MV-4-11 (cell line): ENCODE results near the gene CBR3.
"Not testable (repeated sequence)": the region's sequence is repeated elsewhere in the genome, so short reads cannot be mapped to it uniquely, and the experiment has no call there.

ENCODE experiments used
- DNase-seq: peaks from one replicate; lab custom pipeline; 2025; lab: John Stamatoyannopoulos, UW

The CBR3 gene

DNA sequence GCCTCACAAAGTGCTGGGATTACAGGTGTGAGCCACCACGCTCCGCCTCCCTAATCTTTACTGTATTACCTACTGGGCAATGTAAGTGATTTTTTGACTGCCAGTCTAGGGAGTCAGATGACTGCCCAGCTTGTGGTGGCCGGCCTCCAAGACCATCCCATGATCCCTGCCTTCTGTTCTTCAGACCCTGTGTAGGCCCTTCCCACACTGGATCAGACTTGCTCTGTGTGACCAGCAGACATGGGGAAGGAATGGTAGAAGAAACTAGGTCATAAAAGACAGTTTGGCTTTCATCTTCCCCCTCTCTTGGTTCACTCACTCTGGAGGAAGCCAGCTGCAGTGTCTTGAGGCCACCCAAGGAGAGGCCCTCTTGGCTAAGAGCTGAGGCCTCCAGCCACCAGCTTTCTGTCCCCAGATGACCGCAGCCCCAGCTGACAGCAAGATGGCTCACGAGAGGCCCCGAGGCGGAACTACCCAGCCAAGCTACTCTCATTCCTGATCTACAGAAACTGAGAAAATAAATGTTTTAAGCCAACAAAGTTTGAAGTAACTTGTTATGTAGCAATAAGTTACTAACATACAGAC lies 14.5 kb upstream of the CBR3 start:
- DNase-seq = peak; percentile 96

DNA sequence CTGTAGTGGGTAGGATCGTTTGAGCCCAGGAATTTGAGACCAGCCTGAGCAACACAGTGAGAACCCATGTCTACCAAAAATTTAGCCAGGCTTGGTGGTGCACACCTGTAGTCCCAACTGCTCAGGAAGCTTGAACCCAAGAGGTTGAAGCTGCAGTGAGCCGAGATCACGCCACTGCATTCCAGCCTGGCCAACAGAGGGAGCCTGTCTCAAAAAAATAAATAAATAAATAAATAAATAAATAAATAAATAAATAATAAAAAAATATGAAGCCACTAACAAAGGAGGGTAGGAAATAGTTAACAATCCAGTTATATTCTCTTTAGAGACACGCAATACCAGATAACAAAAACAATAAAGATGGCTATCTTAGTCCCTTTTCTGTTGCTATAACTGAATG lies 11.9 kb upstream of the CBR3 start:
- no peak for DNase-seq

DNA sequence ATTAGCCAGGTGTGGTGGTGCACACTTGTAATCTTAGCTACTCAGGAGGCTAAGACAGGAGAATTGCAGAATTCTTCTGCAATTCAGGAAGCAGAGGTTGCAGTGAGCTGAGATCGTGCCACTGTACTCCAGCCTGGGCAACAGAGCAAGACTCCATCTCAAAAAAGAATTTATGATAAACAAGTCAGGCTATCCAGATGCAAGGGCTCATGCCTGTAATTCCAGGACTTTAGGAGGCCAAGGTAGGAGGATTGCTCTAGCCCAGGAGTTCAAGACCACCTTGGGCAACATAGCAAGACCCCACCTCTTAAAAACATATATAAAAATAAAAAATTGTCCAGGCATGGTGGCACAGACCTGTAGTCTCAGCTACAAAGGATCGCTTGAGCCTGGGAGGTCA lies 10.5 kb upstream of the CBR3 start:
- DNase-seq = no peak

DNA sequence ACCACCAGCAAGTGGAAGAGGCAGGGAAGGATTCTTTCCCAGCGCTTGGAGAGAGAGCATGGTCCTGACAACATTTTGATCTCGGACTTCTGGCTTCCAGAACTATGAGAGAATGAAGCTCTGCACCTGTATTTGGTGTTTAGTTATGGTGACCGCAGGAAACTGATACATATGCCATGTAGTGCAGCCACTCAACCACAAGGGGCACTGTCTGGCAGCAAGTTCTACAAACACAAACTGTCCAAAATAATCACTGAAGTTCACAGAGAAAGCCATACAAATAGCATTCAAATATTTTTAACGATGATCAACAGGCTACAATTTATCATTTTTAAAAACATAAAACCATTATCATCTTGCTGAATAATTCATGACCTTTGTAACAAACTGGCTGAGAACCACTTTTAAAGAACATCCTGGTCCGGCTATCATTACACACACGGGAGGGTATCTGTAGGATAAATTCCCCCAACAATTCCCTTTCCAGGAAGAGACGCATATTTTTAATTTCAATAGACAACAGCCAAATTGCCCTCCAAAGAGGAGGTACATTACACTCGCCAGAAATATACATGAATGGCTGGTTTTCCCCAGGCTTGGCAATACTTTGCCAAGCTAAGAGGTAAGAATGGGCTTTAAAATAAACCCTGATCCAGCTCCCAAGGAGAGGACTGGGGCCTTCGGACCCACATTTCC lies 9.2 kb upstream of the CBR3 start:
- peak; percentile 43 for DNase-seq

DNA sequence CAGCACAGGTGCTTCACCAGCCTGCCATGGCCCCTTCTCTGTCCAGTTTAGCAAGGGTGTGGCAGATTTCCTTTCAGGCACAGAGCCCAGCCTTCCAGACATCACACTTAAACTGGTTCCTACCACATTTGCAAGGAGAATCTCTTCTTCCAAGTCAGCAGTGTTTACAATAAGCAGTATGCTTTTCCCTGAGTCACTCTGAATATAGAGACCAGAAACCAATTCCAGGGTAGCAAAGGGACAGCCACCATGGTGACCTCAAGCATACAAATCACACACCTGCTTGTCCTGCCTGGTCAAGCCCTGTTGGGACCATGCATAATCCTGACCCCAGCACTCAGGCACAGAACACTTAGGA lies 8.7 kb upstream of the CBR3 start:
- DNase-seq = no peak

DNA sequence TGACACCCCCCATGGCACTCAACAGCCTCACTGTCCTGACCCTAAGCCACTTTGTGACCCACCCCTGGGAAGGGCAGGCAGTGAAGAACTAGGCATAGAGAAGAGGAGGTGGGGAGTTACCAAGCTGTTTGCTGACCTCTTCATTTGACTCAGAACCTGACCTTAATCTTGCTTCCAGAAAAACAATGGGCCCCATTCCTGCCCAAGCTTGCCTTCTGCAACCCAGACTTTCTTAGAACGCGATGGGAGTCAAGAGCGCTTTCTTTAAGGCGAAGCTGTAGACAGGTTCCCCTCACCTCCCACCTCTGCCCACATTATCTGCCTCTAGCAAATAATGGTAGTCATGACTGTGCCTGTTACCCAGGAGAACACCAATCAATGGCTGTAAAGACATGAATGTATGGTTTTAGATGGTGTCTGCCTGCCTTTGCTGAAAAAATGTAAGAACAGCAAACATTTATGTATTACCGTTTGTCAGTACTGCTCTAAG lies 8.2 kb upstream of the CBR3 start:
- DNase-seq = no peak

DNA sequence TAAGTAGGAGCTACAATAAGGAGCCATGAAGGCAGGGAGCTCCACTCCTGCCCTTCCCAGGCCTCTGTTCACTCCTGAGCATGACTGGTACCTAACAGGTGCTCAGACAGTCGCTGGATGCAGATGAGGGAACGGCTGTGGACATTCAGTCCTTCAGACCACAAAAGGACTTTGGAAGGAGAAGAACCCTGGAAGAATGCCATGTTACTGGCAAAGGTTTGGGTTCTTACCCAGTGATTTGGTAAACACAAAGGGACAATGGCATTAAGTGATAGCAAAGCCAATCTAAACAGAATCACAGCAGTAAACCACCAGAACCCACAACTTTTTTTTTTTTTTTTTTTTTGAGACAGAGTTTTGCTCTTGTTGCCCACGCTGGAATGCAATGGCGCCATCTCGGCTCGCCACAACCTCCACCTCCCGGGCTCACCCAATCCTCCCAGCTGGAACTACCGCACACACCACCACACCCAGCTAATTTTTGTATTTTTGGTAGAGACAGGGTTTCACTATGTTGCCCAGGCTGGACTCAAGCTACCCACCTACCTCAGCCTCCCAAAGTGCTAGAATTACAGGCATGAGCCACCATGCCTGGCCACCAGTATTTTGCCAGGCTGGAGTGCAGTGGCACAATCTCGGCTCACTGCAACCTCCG lies 7.5 kb upstream of the CBR3 start:
- no peak for DNase-seq

DNA sequence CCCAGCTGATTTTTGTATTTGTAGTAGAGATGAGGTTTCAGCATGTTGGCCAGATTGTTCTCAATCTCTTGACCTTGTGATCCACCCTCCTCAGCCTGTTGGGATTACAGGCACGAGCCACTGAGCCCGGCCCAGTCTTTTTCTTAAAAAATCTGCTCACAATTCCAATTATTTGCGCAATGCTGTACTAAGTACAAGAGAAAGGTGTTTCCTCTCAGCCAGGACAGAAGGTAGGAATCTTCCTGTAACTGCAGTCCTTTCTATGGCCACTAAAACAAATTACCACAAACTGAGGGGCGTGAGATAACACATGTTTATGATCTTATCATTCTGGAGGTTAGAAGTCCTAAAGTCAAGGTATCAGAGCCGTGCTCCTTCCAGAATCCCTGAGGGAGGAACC lies 6.9 kb upstream of the CBR3 start:
- no peak for DNase-seq

DNA sequence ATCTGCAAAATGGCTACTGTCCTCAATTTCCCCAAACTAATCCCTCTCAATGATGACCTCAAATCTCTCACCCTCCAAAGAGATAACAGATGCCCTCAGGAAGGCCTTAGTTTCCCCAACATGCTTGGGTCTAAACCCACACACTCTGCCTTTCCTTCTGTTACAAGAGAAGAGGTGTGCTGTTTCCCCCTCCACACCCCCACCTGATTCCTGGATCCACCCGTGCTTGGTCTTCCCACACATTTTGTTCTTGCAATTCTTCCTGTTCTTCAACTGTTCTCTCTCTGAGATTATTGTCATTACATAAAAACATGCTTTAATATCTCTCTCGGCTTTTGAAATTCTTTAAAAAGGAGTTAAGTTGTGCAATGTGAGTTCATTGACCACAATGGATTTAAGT lies 5.7 kb upstream of the CBR3 start:
- peak; percentile 51 for DNase-seq

DNA sequence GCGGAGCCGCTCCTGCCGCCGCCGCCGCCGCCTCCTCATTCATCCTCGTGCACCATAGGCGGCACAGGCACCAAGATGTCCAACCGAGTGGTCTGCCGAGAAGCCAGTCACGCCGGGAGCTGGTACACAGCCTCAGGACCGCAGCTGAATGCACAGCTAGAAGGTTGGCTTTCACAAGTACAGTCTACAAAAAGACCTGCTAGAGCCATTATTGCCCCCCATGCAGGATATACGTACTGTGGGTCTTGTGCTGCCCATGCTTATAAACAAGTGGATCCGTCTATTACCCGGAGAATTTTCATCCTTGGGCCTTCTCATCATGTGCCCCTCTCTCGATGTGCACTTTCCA lies 4.5 kb upstream of the CBR3 start:
- DNase-seq = not testable (repeated sequence)

DNA sequence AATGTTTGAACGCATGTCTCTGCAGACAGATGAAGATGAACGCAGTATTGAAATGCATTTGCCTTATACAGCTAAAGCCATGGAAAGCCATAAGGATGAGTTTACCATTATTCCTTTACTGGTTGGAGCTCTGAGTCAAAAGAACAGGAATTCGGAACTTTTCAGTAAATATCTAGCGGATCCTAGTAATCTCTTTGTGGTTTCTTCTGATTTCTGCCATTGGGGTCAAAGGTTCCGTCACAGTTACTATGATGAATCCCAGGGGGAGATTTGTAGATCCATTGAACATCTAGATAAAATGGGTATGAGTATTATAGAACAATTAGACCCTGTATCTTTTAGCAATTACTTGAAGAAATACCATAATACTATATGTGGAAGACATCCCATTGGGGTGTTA lies 4.0 kb upstream of the CBR3 start:
- DNase-seq = not testable (repeated sequence)

DNA sequence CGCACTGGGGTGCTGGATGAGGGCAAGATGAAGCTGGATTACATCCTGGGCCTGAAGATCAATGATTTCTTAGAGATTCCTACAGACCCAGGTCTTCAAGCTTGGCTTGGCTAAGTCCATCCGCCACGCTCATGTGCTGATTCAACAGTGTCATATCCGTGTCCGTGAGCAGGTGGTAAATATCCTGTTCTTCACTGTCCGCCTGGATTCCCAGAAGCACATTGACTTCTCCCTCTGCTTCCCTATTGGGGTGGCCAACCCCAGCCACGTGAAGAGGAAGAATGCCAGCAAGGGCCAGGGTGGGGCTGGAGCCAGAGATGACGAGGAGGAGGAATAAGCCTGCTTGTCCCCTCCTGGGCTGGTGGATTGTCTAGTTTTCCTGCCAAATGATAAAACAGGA lies 2.2 kb upstream of the CBR3 start:
- DNase-seq = no peak

DNA sequence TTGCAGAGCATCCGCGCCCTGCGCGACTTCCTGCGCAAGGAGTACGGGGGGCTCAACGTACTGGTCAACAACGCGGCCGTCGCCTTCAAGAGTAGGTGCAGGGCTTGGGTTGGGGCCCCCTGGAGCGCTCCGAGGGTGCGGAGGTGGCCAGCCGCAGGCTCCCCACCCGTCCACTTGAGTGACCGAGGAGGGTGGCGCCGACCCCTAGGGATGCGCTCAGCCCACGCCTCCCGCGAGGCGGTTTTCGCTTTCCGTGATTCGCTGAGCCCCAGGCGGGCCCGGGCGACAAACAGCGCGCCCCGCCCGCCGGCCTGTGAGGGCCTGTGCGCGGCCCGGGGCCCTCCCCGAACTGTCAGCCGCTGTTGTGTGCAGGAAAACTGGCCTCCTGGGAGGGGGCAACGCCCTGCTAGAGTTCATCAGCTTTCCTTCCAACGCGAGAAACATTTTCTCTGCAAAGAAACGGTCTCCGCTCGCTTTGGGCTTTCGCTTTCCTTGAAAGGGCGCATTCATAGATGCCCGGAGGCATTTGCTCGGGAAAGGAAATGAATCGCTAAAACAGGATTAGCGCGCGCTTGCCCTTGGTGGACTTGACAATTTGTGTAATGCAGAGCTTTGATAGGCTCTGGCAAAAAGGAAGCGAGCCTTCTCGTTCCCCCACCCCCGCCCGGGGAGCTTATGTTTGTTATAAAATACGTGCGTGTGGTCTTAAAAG lies 668 bp downstream of the CBR3 start:
- DNase-seq = peak; percentile 88

DNA sequence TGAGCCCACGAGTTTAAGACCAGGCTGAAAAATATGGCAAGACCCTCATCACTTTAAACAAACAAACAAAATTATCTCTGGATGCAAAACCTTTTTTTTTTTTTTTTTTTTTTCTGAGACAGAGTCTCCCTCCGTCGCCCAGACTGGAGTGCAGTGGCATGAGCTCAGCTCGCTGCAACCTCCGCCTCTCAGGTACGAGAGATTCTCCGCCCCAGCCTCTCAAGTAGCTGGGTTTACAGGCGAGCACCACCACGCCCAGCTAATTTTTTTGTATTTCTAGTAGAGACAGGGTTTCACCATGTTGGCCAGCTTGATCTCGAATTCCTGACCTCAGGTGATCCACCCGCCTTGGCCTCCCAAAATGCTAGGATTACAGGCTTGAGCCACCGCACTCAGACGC lies 4.9 kb downstream of the CBR3 start:
- not testable (repeated sequence) for DNase-seq

DNA sequence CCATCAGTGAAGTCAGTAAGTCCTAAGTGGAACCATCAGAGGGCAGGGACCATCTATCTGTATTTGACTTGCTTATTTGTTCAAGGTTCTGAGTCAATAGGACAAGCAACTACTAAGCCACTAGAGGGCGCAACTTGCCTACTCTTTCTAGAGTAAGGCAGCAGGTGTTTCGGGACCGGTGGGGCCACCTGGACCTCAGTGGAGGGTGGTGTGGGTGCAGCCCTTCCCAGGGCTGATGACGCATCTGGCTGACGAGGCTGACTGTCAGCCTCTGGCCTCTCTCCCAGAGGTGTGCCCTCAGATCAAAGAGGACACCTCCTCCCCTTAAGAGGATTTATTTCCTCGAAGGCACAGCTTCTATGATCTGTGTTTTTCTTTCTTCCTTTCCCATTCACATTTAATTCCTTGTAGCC lies 6.6 kb downstream of the CBR3 start:
- DNase-seq = peak; percentile 89

DNA sequence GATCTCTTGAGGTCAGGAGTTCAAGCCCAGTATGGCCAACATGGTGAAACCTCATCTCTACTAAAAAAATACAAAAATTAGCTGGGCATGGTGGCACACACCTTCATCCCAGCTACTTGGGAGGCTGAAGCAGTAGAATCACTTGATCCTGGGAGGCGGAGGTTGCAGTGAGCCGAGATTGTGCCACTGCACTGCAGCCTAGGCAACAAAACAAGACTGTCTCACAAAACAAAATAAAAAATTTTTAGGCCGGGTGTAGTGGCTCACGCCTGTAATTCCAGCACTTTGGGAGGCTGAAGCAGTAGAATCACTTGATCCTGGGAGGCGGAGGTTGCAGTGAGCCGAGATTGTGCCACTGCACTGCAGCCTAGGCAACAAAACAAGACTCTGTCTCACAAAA lies 9.4 kb downstream of the CBR3 start:
- DNase-seq = not testable (repeated sequence)

DNA sequence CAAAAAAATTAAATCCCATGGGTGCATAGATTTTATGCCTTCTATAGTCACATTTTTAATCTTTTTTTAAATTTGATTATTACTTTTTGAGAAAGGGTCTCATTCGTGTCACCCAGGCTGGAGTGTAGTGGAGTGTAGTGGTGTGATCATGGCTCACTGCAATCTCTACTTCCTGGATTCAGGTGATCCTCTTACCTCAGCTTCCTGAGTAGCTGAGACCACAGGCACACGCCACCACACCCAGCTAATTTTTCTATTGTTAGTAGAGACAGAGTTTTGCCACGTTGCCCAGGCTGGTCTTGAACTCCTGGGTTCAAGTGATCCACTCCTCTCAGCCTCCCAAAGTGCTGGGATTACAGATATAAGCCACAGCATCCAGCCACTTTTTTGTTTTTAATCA lies 10.4 kb downstream of the CBR3 start:
- no peak for DNase-seq

DNA sequence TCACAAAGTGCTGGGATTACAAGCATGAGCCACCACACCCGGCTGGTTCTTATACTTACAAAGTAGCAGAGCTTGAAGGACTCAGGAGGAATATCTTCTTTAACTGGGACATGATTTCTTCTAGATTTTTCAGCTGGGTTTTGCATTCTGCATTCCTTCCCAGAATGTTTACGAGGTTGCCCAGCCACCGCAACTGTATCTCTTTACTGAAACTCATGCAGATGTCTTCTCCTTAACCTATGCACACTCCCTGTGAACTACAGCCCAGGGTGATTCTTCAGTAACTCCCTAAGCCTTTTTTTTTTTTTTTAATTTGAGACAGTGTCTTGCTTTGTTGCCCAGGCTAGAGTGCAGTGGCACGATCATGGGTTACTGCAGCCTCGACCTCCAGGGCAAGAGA lies 13.0 kb downstream of the CBR3 start:
- DNase-seq = no peak

DNA sequence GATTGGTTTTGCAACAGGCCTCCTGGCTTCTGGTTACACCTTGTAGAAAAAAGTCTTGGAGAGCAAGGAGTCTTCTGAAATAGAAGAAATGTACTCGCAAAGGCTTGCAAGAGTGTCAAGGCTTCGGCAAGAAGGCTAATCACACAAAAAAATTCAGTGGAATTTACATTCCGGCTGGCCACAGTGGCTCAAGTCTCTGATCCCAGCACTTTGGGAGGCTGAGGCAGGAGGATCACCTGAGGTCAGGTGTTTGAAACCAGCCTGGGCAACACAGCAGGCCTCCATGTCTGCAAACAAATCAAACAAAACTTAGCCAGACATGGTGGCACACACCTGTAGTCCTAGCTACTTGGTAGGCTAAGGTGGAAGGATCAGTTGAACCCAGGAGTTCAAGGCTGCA lies 14.0 kb downstream of the CBR3 start:
- no peak for DNase-seq

DNA sequence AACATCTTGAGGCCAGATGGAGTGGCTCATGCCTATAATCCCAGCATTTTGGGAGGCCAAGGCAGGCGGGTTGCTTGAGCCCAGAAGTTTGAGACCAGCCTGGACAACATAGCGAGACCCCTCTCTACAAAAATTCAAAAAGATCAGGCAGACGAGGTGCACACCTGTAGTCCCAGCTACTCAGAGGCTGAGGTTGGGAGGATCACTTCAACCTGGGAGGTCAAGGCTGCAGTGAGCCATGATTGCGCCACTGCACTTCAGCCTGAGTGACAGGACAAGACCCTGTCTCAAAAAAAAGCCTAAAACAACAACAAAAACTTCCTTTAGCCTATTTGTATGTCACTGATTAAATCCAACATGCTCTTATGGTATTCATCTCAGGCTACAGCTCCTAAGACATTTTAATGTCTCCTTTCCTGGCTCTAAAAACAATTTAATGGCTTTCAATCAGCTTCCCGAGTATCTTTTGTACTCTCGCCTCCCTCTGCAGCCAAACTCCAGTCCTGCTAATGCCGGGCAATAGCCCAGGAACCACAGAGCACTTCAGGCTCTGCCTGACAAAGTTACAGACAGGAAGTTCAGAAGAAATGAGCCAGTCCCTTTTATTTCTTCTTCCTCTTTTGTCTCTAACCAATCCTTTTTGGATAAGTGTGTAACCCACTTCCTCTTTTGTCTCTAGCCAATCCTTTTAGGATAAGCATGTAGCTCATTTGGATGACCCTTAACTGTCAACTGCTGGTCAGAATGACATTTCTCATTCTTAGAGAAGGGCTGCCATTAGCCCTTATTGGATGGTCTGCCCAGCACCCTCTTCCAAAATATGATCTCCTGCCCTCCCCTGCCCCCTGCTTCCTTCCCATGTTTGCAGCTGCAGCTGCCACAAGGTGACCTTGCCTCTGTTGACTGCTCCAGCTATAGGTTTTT lies 15.2 kb downstream of the CBR3 start:
- DNase-seq = peak; percentile 99

DNA sequence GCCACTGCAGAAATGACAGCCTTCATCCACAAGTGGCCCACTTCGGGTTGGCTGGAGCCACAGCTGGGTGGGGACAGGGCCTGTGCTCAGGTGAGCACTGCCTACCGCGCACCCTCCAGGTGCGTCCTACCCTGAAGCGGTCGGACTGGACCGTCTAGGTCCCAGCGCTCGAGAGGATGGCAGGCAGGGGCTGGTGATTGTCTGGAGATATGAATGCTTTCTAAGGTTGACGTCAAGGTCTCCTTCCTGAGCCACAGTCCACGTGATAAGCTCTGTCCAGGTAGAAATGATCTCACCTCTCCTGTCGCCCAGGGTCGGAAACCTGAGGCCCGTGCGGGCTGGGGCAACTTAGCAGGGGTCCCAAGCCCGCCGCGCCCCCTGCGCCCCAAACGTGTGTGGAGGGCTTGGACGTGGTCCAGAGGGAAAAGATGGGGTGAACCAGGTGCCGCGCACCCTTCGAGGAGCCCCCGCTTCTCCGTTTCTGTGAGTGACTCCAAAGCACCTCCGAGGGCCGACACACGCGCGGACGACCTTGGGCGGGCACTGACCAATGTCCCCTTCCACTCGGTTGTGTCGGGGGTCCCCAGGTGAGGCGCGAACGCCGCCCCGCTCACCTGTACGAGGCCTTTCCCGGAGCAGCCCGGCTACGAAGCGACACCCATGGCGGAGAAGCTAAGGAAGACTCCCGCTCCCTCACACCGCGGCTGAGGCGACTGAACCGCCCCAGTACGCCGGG lies 20.9 kb downstream of the CBR3 start:
- no peak for DNase-seq
